Measurements from ENCODE around the gene EDRF1. TPM values are rescaled to one million over a fixed set of nuclear protein-coding genes. Genes with fewer than 3 reads are reported as not detected.

Gene EDRF1
- total and polyA plus RNA-seq, 2 experiments from 2014 or later: 25.0 to 48.8 TPM

DNA sequence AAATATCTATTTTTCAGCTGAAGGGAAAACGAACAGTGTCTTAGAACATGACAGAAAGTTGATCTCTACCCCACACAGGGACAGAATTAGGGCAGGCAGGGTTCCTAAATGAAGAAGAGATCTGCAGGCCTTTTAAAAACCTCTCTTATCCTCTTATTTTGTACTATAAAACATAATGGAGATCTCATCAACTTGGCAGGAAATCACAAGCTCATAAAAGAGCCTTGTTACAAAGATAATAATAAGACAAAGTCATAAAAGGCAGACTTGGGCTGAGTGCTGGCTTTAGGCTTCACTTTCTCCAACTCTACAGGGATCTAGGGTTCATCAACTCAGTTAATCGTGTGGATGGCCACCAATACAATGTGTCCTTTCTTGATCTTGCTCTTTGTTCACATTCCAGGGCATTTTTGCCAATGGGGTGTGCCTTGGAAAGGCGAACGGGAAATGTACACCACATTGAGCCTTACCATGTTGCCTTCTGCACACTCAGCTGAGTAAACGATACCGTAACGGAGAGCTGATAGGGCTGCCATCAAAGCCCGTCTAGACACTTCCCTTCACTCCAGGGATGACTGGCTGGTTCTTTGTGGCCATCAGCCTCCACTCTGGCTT lies 29.4 kb upstream of the EDRF1 start:
- H3K4me1 Mint-ChIP-seq: peaks cover 3% of the 10 kb centered on the region; the same call in 1 of the 3 replicates
- Histone ChIP-seq H3F3A (replicated peaks; ENCODE audit: low read depth) (no peaks in the 10 kb centered on the region), H3K4me1 (ENCODE audit: insufficient read depth) (no peaks in the 10 kb centered on the region), H3K4me3 (no peak overlapping the region), H3K4me2 (no peak overlapping the region), H3K27me3 (ENCODE audit: insufficient read depth) (no peaks in the 10 kb centered on the region), H3K9me2 (ENCODE audit: insufficient read depth) (no peaks in the 10 kb centered on the region), H2AFZ (no peak overlapping the region), H3K79me2 (replicated peaks; ENCODE audit: insufficient read depth) (no peaks in the 10 kb centered on the region), H3K27ac (ENCODE audit: low read depth) (no peak overlapping the region), H3K36me3 (ENCODE audit: insufficient read depth) (no peaks in the 10 kb centered on the region), H4K20me1 (replicated peaks; ENCODE audit: insufficient read depth) (no peaks in the 10 kb centered on the region)
- H3K9me3 Mint-ChIP-seq: no peaks in the 10 kb centered on the region
- H3K36me3 Mint-ChIP-seq (ENCODE audit: low read depth): no peaks in the 10 kb centered on the region
- ATAC-seq: no peak
- H3K27ac Mint-ChIP-seq: no peak overlapping the region
- TF ChIP-seq ETS1 (IDR thresholded peaks at IDR 0.05) (no peak), CREB1 (CRISPR knock-in tag; IDR thresholded peaks at IDR 0.05; ENCODE audit: low read depth) (no peak), EZH2 (IDR thresholded peaks at IDR 0.05; ENCODE audit: low read depth, unreplicated experiment) (no peak), NANOG (IDR thresholded peaks at IDR 0.05; ENCODE audit: borderline replicate concordance) (no peak), STAT1 (IDR thresholded peaks at IDR 0.05; ENCODE audit: unreplicated experiment) (no peak), ZNF331 (CRISPR knock-in tag; IDR thresholded peaks at IDR 0.05; ENCODE audit: low read depth) (no peak), JUNB (IDR thresholded peaks at IDR 0.05; ENCODE audit: unreplicated experiment) (no peak), EZH2phosphoT487 (IDR thresholded peaks at IDR 0.05; ENCODE audit: unreplicated experiment) (no peak), POLR2AphosphoS5 (IDR thresholded peaks at IDR 0.05; ENCODE audit: low read depth) (no peak), ZNF114 (CRISPR knock-in tag; IDR thresholded peaks at IDR 0.05) (no peak)
- TF ChIP-seq, protein P1, sequence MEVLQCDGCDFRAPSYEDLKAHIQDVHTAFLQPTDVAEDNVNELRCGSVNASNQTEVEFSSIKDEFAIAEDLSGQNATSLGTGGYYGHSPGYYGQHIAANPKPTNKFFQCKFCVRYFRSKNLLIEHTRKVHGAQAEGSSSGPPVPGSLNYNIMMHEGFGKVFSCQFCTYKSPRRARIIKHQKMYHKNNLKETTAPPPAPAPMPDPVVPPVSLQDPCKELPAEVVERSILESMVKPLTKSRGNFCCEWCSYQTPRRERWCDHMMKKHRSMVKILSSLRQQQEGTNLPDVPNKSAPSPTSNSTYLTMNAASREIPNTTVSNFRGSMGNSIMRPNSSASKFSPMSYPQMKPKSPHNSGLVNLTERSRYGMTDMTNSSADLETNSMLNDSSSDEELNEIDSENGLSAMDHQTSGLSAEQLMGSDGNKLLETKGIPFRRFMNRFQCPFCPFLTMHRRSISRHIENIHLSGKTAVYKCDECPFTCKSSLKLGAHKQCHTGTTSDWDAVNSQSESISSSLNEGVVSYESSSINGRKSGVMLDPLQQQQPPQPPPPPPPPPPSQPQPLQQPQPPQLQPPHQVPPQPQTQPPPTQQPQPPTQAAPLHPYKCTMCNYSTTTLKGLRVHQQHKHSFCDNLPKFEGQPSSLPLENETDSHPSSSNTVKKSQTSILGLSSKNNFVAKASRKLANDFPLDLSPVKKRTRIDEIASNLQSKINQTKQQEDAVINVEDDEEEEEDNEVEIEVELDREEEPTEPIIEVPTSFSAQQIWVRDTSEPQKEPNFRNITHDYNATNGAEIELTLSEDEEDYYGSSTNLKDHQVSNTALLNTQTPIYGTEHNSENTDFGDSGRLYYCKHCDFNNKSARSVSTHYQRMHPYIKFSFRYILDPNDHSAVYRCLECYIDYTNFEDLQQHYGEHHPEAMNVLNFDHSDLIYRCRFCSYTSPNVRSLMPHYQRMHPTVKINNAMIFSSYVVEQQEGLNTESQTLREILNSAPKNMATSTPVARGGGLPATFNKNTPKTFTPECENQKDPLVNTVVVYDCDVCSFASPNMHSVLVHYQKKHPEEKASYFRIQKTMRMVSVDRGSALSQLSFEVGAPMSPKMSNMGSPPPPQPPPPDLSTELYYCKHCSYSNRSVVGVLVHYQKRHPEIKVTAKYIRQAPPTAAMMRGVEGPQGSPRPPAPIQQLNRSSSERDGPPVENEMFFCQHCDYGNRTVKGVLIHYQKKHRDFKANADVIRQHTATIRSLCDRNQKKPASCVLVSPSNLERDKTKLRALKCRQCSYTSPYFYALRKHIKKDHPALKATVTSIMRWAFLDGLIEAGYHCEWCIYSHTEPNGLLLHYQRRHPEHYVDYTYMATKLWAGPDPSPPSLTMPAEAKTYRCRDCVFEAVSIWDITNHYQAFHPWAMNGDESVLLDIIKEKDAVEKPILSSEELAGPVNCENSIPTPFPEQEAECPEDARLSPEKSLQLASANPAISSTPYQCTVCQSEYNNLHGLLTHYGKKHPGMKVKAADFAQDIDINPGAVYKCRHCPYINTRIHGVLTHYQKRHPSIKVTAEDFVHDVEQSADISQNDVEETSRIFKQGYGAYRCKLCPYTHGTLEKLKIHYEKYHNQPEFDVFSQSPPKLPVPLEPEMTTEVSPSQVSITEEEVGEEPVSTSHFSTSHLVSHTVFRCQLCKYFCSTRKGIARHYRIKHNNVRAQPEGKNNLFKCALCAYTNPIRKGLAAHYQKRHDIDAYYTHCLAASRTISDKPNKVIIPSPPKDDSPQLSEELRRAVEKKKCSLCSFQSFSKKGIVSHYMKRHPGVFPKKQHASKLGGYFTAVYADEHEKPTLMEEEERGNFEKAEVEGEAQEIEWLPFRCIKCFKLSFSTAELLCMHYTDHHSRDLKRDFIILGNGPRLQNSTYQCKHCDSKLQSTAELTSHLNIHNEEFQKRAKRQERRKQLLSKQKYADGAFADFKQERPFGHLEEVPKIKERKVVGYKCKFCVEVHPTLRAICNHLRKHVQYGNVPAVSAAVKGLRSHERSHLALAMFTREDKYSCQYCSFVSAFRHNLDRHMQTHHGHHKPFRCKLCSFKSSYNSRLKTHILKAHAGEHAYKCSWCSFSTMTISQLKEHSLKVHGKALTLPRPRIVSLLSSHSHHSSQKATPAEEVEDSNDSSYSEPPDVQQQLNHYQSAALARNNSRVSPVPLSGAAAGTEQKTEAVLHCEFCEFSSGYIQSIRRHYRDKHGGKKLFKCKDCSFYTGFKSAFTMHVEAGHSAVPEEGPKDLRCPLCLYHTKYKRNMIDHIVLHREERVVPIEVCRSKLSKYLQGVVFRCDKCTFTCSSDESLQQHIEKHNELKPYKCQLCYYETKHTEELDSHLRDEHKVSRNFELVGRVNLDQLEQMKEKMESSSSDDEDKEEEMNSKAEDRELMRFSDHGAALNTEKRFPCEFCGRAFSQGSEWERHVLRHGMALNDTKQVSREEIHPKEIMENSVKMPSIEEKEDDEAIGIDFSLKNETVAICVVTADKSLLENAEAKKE (CRISPR knock-in tag; IDR thresholded peaks at IDR 0.05): no peak
- DNase-seq (ENCODE audit: low spot score): no peak
- H3K4me3 Mint-ChIP-seq: no peak overlapping the region
- H3K27me3 Mint-ChIP-seq (ENCODE audit: insufficient read depth, low read depth, poor library complexity): no peaks in the 10 kb centered on the region

All from GM23338 (cell line).